Activated naive CD8-positive, alpha-beta T cell treated with anti-CD3 and anti-CD28 coated beads, Interleukin-2, amount 10 ng/mL, durations not matched to agents 7 days and 5 days (primary cell): ENCODE measurements around the gene FOXL2. TPM values are rescaled to one million over a fixed set of nuclear protein-coding genes. Genes with fewer than 3 reads are reported as not detected.
A peak's percentile ranks its signal among the peaks of the same experiment; 100 is the strongest.

Source experiments
- ATAC-seq: fragments of 150-1000 bp; cut with Tn5 transposase; one replicate; pipeline ENCODE4 v1.10.0; 2021; ENCODE audit warnings: low read depth, moderate library complexity
- POLR2A ChIA-PET: fragments of 350-600 bp; sonication (Branson Sonifier 250); formaldehyde crosslinking; loops from one replicate; lab custom pipeline; 2021; ENCODE audit warnings: antibody characterized with exemption; lab: Charles Lee
- DNase-seq: peaks from one replicate; pipeline ENCODE4 v3.0.0; 2021
- H3K27ac Mint-ChIP-seq: one replicate; pipeline ENCODE4 v1.8.0; 2022; ENCODE audit warnings: mild to moderate bottlenecking, mixed read lengths
- H3K27me3 Mint-ChIP-seq: one replicate; pipeline ENCODE4 v1.8.0; 2022; ENCODE audit warnings: mild to moderate bottlenecking, moderate library complexity, mixed read lengths
- H3K36me3 Mint-ChIP-seq: one replicate; pipeline ENCODE4 v1.8.0; 2021; ENCODE audit warnings: mild to moderate bottlenecking, mixed read lengths
- H3K4me1 Mint-ChIP-seq: one replicate; pipeline ENCODE4 v1.8.0; 2021; ENCODE audit warnings: mixed read lengths
- H3K4me3 Mint-ChIP-seq: one replicate; pipeline ENCODE4 v1.8.0; 2022; ENCODE audit warnings: mild to moderate bottlenecking, moderate library complexity, mixed read lengths
- H3K9me3 Mint-ChIP-seq: one replicate; pipeline ENCODE4 v1.8.0; 2021; ENCODE audit warnings: mixed read lengths
- total RNA-seq, 2 experiments: library from RNA; stranded (reverse); gene quantifications; one replicate each; pipeline ENCODE4 v1.2.3, GENCODE V29; 2021

The FOXL2 gene
- total RNA-seq, 2 experiments from 2014 or later = not detected

GRCh38 chr3:138960417-138960852, 13.5 kb upstream of the FOXL2 start:
- POLR2A ChIA-PET = no interaction called here
- peak overlapping the region; percentile 31 for H3K27ac Mint-ChIP-seq
- no peaks in the 10 kb centered on the region for H3K36me3 Mint-ChIP-seq
- peaks cover 35% of the 10 kb centered on the region for H3K27me3 Mint-ChIP-seq
- peaks cover 3% of the 10 kb centered on the region for H3K9me3 Mint-ChIP-seq
- peaks cover 7% of the 10 kb centered on the region for H3K4me1 Mint-ChIP-seq
- peak; percentile 39 for ATAC-seq
- H3K4me3 Mint-ChIP-seq = peak overlapping the region; percentile 56
- DNase-seq = no peak

DNA sequence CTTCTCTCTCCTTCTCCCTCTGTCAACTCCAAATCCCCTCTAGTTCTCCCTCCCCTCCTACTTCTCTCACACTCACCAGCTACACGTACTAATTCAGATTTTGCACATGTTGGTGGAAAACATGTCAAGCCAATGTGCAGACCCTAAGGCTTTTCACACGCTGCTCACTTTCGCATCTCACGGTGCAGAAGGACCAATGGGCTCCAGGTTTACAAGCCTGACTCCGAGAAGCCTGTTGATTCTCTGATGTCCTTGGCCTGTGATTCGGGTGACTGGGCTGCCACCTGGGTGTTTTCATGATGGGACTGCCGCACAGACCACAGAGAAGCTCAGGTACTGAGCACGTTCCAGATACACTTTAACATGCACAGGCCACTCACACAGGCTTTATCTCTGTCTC, 3.8 kb upstream of the FOXL2 start:
- POLR2A ChIA-PET = no interaction called here
- Mint-ChIP-seq H3K4me3 (peak overlapping the region; percentile 50), H3K27me3 (peaks cover 66% of the 10 kb centered on the region), H3K9me3 (no peaks in the 10 kb centered on the region), H3K36me3 (no peaks in the 10 kb centered on the region), H3K27ac (no peak overlapping the region), H3K4me1 (peaks cover 7% of the 10 kb centered on the region)
- DNase-seq = no peak
- no peak for ATAC-seq

GRCh38 chr3:138950006-138950644, 3.2 kb upstream of the FOXL2 start:
- peak; percentile 57 for DNase-seq
- Mint-ChIP-seq H3K4me3 (peak overlapping the region; percentile 50), H3K27ac (no peak overlapping the region), H3K27me3 (peaks cover 68% of the 10 kb centered on the region), H3K36me3 (peaks cover 1% of the 10 kb centered on the region), H3K9me3 (no peaks in the 10 kb centered on the region), H3K4me1 (peaks cover 8% of the 10 kb centered on the region)
- POLR2A ChIA-PET = no interaction called here
- ATAC-seq = peak; percentile 46

- Mint-ChIP-seq H3K27ac (no peak overlapping the region), H3K9me3 (no peaks in the 10 kb centered on the region)
These were observed 2.6 kb upstream of the FOXL2 start for GRCh38 chr3:138949445-138950005.

DNA sequence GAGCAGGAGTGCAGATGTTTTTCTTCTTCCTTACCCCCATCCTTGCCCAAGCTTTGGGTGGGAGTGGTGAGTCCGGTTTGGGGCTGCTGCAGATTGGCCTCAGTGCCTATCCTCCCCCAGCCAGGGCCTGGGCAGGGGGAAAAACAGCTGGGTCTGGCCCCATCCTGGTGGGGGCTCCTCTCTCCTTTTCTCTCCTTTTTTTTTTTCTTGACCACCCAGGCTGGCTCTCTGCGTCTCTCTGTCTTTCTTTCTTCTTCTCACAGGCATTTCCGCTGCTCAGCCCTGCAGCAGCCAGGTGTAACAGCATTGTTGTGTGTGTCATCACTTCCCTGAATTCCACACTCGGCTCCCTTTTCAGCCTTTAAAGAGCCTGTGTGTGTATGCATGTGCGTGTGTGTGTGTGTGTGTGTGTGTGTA, 2.1 kb upstream of the FOXL2 start:
- peaks cover 14% of the 10 kb centered on the region for H3K4me1 Mint-ChIP-seq
- H3K4me3 Mint-ChIP-seq = no peak overlapping the region
- DNase-seq = no peak
- no peaks in the 10 kb centered on the region for H3K9me3 Mint-ChIP-seq
- POLR2A ChIA-PET = interaction anchor here (0.5 kb wide), 1 partner anchor 98 kb away, joined by 6 read pairs; no protein-coding TSS in a partner anchor
- no peak for ATAC-seq
- peaks cover 3% of the 10 kb centered on the region for H3K36me3 Mint-ChIP-seq
- H3K27me3 Mint-ChIP-seq = peaks cover 76% of the 10 kb centered on the region
- H3K27ac Mint-ChIP-seq = no peak overlapping the region

More at GRCh38 chr3:138949445-138950005, 2.6 kb upstream of the FOXL2 start:
- Mint-ChIP-seq H3K27me3 (peaks cover 71% of the 10 kb centered on the region), H3K4me1 (peaks cover 10% of the 10 kb centered on the region), H3K36me3 (peaks cover 3% of the 10 kb centered on the region), H3K4me3 (peak overlapping the region; percentile 11)
- no peak for DNase-seq
- POLR2A ChIA-PET = no interaction called here
- no peak for ATAC-seq

GRCh38 chr3:138948371-138949001, 1.5 kb upstream of the FOXL2 start:
- Mint-ChIP-seq H3K9me3 (no peaks in the 10 kb centered on the region), H3K27me3 (peaks cover 78% of the 10 kb centered on the region), H3K36me3 (peaks cover 3% of the 10 kb centered on the region), H3K27ac (no peak overlapping the region), H3K4me1 (peaks cover 17% of the 10 kb centered on the region), H3K4me3 (no peak overlapping the region)
- DNase-seq (no peak), ATAC-seq (no peak)
- POLR2A ChIA-PET = interaction anchor here (0.5 kb wide), 1 partner anchor 97 kb away, joined by 6 read pairs; no protein-coding TSS in a partner anchor

DNA sequence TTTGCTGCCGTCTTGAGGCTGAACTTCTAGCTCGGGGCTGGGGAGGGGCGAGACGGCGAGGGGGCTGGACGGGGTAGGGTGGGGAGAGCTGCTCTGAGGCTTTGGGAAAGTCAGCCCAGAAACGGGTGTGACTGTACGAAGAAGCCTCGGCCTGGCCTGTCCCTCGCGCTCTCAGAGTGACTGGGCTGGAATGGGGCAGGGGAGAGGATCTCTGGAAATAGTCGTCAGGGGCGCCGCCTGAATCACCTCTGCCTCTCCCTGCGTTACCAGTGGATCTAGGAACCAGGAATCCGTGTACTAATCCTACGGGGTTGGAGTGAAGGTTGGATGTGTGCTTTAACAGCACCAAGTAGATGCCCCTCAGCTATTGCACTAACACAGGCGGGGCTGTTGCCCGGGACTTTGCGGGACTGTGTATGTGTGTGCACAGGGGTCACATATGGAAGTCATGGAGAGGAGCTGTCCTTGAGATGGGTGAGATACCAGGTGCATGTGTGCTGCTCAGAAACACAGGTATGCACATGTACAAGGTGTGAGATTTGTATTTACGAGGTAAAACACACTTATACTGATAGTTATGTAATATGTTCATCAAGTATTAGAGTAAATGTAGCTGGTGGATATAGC, 671 bp upstream of the FOXL2 start:
- Mint-ChIP-seq H3K4me3 (peak overlapping the region; percentile 72), H3K27ac (no peak overlapping the region), H3K36me3 (peaks cover 3% of the 10 kb centered on the region), H3K4me1 (peaks cover 18% of the 10 kb centered on the region), H3K27me3 (peaks cover 80% of the 10 kb centered on the region), H3K9me3 (no peaks in the 10 kb centered on the region)
- DNase-seq = no peak
- ATAC-seq = no peak
- POLR2A ChIA-PET = no interaction called here

- peaks cover 86% of the 10 kb centered on the region for H3K27me3 Mint-ChIP-seq
- H3K4me1 Mint-ChIP-seq = peaks cover 18% of the 10 kb centered on the region
- DNase-seq (peak; percentile 54), ATAC-seq (no peak)
- no peak overlapping the region for H3K27ac Mint-ChIP-seq
- POLR2A ChIA-PET = no interaction called here
- peaks cover 3% of the 10 kb centered on the region for H3K36me3 Mint-ChIP-seq
- H3K4me3 Mint-ChIP-seq = peak overlapping the region; percentile 42
- no peaks in the 10 kb centered on the region for H3K9me3 Mint-ChIP-seq
These were observed 951 bp downstream of the FOXL2 start for GRCh38 chr3:138945709-138946662.

DNA sequence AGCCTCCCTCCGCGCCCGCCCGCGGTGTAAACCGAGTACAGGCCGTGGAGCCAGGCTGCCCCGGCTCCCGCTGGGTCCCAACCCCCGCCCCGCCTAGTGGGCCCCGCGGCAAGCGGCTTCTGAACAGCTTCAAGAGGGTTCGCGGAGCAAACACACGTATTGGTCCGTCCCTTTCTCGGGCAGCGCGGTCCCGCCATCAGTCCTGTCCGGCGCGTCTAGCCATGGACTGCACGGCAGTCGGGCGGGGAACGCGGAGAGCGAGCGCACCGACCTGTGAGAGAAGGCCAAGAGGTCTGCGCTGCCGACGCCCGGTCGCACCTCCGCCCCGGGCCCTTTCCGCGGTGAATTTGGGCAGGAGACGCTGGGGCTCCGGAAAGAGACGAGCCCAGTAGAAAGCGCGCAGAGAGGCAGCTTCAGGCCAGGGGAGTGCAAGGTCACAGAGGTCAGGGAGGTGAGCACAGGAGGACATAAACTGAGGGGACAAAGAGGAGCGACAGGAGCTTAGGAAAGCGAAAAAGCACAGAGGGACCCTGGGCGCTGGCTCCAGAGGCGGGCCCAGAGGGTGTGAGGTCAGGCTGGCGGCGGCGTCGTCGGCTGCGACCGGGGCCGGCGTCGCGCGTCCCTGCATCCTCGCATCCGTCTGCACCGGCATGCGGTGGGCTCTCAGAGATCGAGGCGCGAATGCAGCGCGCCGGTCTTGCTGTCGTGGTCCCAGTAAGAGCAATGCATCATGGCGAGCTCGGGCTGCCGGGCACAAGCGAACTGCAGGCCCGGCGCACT, 1.8 kb downstream of the FOXL2 start:
- peak overlapping the region; percentile 86 for H3K4me3 Mint-ChIP-seq
- H3K9me3 Mint-ChIP-seq = no peaks in the 10 kb centered on the region
- ATAC-seq = no peak
- peaks cover 86% of the 10 kb centered on the region for H3K27me3 Mint-ChIP-seq
- peak; percentile 52 for DNase-seq
- H3K4me1 Mint-ChIP-seq = peaks cover 15% of the 10 kb centered on the region
- peak overlapping the region; percentile 83 for H3K27ac Mint-ChIP-seq
- POLR2A ChIA-PET = no interaction called here
- H3K36me3 Mint-ChIP-seq = peaks cover 3% of the 10 kb centered on the region

- ATAC-seq (no peak), DNase-seq (no peak)
- no peaks in the 10 kb centered on the region for H3K9me3 Mint-ChIP-seq
- POLR2A ChIA-PET = no interaction called here
- H3K27me3 Mint-ChIP-seq = peaks cover 89% of the 10 kb centered on the region
- peaks cover 3% of the 10 kb centered on the region for H3K36me3 Mint-ChIP-seq
- H3K4me3 Mint-ChIP-seq = peak overlapping the region; percentile 86
- H3K4me1 Mint-ChIP-seq = peaks cover 18% of the 10 kb centered on the region
- no peak overlapping the region for H3K27ac Mint-ChIP-seq
These were observed 2.3 kb downstream of the FOXL2 start for GRCh38 chr3:138944654-138944928.

DNA sequence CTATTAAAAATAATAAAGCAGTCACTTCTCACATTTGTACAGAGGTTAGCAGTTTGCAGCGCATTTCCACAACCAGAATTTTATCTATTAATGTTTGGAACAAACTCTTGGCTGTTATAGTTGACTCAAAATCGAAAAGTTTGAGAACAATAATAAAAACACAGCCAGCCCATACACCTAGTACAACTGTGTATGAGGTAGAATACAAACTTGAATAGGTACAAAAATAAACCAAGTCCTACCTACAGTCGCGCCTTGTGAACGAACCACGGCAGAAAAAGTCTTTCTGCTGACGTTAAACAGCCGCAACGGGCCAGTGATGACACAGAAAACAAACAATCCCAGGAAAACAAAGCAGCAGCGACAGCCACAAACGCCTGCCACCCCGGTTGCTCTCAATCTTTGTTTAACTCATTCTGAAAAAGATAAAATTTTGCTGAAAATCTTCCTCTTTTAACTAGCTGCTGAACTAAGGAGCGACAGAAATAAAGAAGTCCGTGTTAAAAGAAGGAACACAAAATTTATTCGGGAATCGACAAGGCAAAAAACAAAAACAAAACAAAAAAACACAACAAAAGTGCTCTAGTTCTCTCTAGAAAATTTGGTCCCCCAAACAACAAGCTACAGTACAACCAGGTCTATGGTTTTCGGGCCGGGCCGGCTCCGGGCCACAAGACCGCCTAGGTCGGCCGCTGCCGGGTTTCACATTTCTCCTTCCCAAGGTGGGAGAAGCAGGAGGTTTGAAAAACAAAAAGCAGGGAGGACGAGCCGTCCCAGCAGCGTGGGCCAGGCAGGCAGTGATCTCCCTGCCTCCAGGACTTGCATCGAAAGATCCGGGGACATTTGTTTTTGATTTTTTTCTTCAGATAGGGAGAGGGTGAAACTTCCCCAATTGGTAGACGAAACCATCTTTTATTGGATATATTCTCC, 2.9 kb downstream of the FOXL2 start:
- peaks cover 3% of the 10 kb centered on the region for H3K36me3 Mint-ChIP-seq
- no peak for DNase-seq
- POLR2A ChIA-PET = no interaction called here
- peak overlapping the region; percentile 16 for H3K27ac Mint-ChIP-seq
- H3K4me3 Mint-ChIP-seq = peak overlapping the region; percentile 86
- no peak for ATAC-seq
- peaks cover 89% of the 10 kb centered on the region for H3K27me3 Mint-ChIP-seq
- H3K9me3 Mint-ChIP-seq = no peaks in the 10 kb centered on the region
- peaks cover 18% of the 10 kb centered on the region for H3K4me1 Mint-ChIP-seq
